ENCODE results near the gene EZR. TPM values are rescaled to one million over a fixed set of nuclear protein-coding genes. Genes with fewer than 3 reads are reported as not detected.

EZR gene
- total RNA-seq, 1 experiment from 2014 or later = 375 TPM

GRCh38 chr6:158722176-158722729 lies 96.9 kb downstream of the EZR start:
- H3K56ac ChIP-seq (ENCODE audit: insufficient read length, low read depth, low read length) = no peak overlapping the region
- no peak overlapping the region for H3K27ac ChIP-seq (ENCODE audit: insufficient read length, low read depth, low read length)
- no peak overlapping the region for H4K91ac ChIP-seq (ENCODE audit: insufficient read length, low read depth, low read length)
- no peak overlapping the region for H2BK5ac ChIP-seq (ENCODE audit: insufficient read length, low read length)
- no peak overlapping the region for H3K23ac ChIP-seq (ENCODE audit: insufficient read length, low read depth, low read length)
- H3K4me1 ChIP-seq (ENCODE audit: insufficient read depth, low read length) = no peaks in the 10 kb centered on the region
- no peak overlapping the region for H3K14ac ChIP-seq (ENCODE audit: insufficient read depth, low read length)
- Mint-ChIP-seq H3K4me1 (peaks cover 13 to 14% of the 10 kb centered on the region in 2 experiments), H3K27me3 (ENCODE audit: low read depth) (no peaks in the 10 kb centered on the region; the same call in 1 of the 2 replicates), H3K9me3 (no peaks in the 10 kb centered on the region), H3K27ac (no peak overlapping the region), H3K4me3 (no peak overlapping the region), H3K36me3 (ENCODE audit: insufficient read depth in 1 of 3, low read depth in 3 of 3) (no peaks in the 10 kb centered on the region)
- H2AFZ ChIP-seq (ENCODE audit: low read length) = no peak overlapping the region
- H3K27me3 ChIP-seq (ENCODE audit: insufficient read depth, low read length) = no peaks in the 10 kb centered on the region
- H3K23me2 ChIP-seq (ENCODE audit: insufficient read length, low read depth, low read length, poor library complexity, severe bottlenecking) = no peaks in the 10 kb centered on the region
- H2AK5ac ChIP-seq (ENCODE audit: insufficient read length, low read length) = no peak overlapping the region
- no peak overlapping the region for H3K18ac ChIP-seq (ENCODE audit: insufficient read length, low read depth, low read length)
- H3K4ac ChIP-seq (ENCODE audit: low read depth, low read length) = no peak overlapping the region
- no peak overlapping the region for H4K5ac ChIP-seq (ENCODE audit: insufficient read length, low read depth, low read length)
- no peak overlapping the region for H4K8ac ChIP-seq (replicated peaks; ENCODE audit: insufficient read length, low read depth, low read length)
- no peak overlapping the region for H2BK15ac ChIP-seq (ENCODE audit: low read depth, low read length)
- H3K9ac ChIP-seq (ENCODE audit: extremely low read depth, insufficient read length, low read length) = no peak overlapping the region
- no peak for DNase-seq
- no peak overlapping the region for H3K4me2 ChIP-seq (ENCODE audit: insufficient read depth, insufficient read length, low read length)
- H2BK12ac ChIP-seq (ENCODE audit: insufficient read length, low read depth, low read length) = no peak overlapping the region
- no peak overlapping the region for H3T11ph ChIP-seq (ENCODE audit: low read length)
- TF ChIP-seq CTCF (conservative IDR thresholded peaks at IDR 0.05) = no peak
- H2BK20ac ChIP-seq (ENCODE audit: low read depth, low read length, poor library complexity, severe bottlenecking) = no peak overlapping the region
- no peak overlapping the region for H2BK120ac ChIP-seq (ENCODE audit: low read depth, low read length, poor library complexity, severe bottlenecking)
- WGBS (ENCODE audit: extremely low coverage, insufficient read length, low lambda C conversion rate) = no CpG with 5 or more reads among the region's 5 CpGs
- H4K20me1 ChIP-seq (ENCODE audit: control insufficient read depth, insufficient read depth, insufficient read length) = no peaks in the 10 kb centered on the region
- no peaks in the 10 kb centered on the region for H3K79me1 ChIP-seq (ENCODE audit: insufficient read depth, low read depth, low read length, poor library complexity, severe bottlenecking)
- H3K9me3 ChIP-seq (ENCODE audit: control insufficient read depth, low read depth, low read length) = no peaks in the 10 kb centered on the region
- H3K79me2 ChIP-seq (ENCODE audit: insufficient read depth, low read length) = no peaks in the 10 kb centered on the region
